Smooth muscle cell of trachea (primary cell): ENCODE data around the gene PIWIL4. TPM values are rescaled to one million over a fixed set of nuclear protein-coding genes. Genes with fewer than 3 reads are reported as not detected.

Experiments
- total RNA-seq: library from RNA; depleted of rRNA; stranded (reverse); fragments of >200 nt; gene quantifications from 2 replicates; pipeline ENCODE4 v1.2.1, GENCODE V29; 2014

PIWIL4 gene
- total RNA-seq: 4.1 and 4.5 TPM in 2 replicates

GRCh38 chr11:94567181-94567670 lies at the start of gene PIWIL4:
Gene PIWIL4, plus strand, starts transcription at chr11:94567368. Its CDS starts 151 bp downstream, at chr11:94567519.

GRCh38 chr11:94543695-94544645 lies 23.2 kb upstream of the PIWIL4 start, which contains the start of gene FUT4:
Gene FUT4, plus strand, starts transcription at chr11:94543921. Its CDS starts 213 bp downstream, at chr11:94544134.

Other genes starting within 250 kb of the PIWIL4 start
- under 0.01 TPM in 1 of 2 replicates, not detected in the other for gene GPR83, start 165.9 kb upstream of the PIWIL4 start, total RNA-seq
- 10.3 and 16.0 TPM in 2 replicates for gene MRE11, start 73.5 kb upstream of the PIWIL4 start, total RNA-seq
- gene ANKRD49, start 73.4 kb upstream of the PIWIL4 start, total RNA-seq: 8.6 and 13.2 TPM in 2 replicates
- gene C11orf97, start 54.9 kb upstream of the PIWIL4 start, total RNA-seq: not detected in 2 replicates
- gene FUT4, start 23.4 kb upstream of the PIWIL4 start, total RNA-seq: 4.9 and 6.6 TPM in 2 replicates
- 30.4 and 44.8 TPM in 2 replicates for gene AMOTL1, start 201.0 kb downstream of the PIWIL4 start, total RNA-seq